OCI-LY3 (cell line): Measurements from ENCODE around the gene ASPN.
A peak's percentile ranks its signal among the peaks of the same experiment; 100 is the strongest.

Experiments
- H2AFZ ChIP-seq: fragments of 200-600, 300-600 bp; shearing (Covaris generic); 2 replicates; pipeline ENCODE4 v1.6.0; 2014; ENCODE audit warnings: antibody characterized with exemption, low read depth, low read length
- H3K27ac ChIP-seq: fragments of 200-600, 300-600 bp; sonication (generic); 2 replicates; pipeline ENCODE4 v1.5.1; 2014; ENCODE audit warnings: mild to moderate bottlenecking, low read length, moderate library complexity, mixed read lengths
- H3K27me3 ChIP-seq: fragments of 200-600, 300-600 bp; sonication (generic); 2 replicates; pipeline ENCODE4 v1.6.1; 2014; ENCODE audit warnings: low read depth, low read length, mixed read lengths
- H3K36me3 ChIP-seq: fragments of 200-600, 300-600 bp; sonication (generic); replicated peaks from 2 replicates; pipeline ENCODE3; 2014; ENCODE audit warnings: low read depth, low read length, mixed read lengths
- H3K4me1 ChIP-seq: fragments of 300-600, 200-600 bp; sonication (generic); 2 replicates; pipeline ENCODE4 v1.6.1; 2014; ENCODE audit warnings: low read length, mixed read lengths
- H3K4me2 ChIP-seq: fragments of 200-600, 300-600 bp; sonication (generic); 2 replicates; pipeline ENCODE4 v1.6.1; 2014; ENCODE audit warnings: low read length, mixed read lengths
- H3K4me3 ChIP-seq: fragments of 300-600, 200-600 bp; sonication (generic); 2 replicates; pipeline ENCODE4 v1.5.1; 2014; ENCODE audit warnings: antibody characterized with exemption, mild to moderate bottlenecking, low read length, moderate library complexity
- H3K79me2 ChIP-seq: fragments of 300-600, 200-600 bp; shearing (Covaris generic); 2 replicates; pipeline ENCODE4 v1.6.1; 2014; ENCODE audit warnings: mild to moderate bottlenecking, low read length, mixed read lengths
- H3K9ac ChIP-seq: fragments of 300-600, 200-600 bp; shearing (Covaris generic); 2 replicates; pipeline ENCODE4 v1.6.0; 2014; ENCODE audit warnings: mild to moderate bottlenecking, low read length, moderate library complexity
- H3K9me3 ChIP-seq: fragments of 200-600, 300-600 bp; shearing (Covaris generic); 2 replicates; pipeline ENCODE4 v1.6.1; 2014; ENCODE audit warnings: low read length, mixed read lengths; ENCODE audit not compliant: insufficient read depth
- H4K20me1 ChIP-seq: fragments of 200-600, 300-600 bp; sonication (generic); 2 replicates; pipeline ENCODE4 v1.6.1; 2016; ENCODE audit warnings: low read length, mixed read lengths; ENCODE audit not compliant: insufficient read depth
- EZH2phosphoT487 ChIP-seq: fragments of 200-600 bp; shearing (Covaris generic); IDR thresholded peaks from 2 replicates; pipeline ENCODE4 v1.6.1; 2018; ENCODE audit warnings: antibody characterized with exemption, mixed run types, low read depth
- TF ChIP-seq, protein P1 (sequence below): fragments of 200-600, 300-600 bp; sonication (generic); IDR thresholded peaks from 2 replicates; pipeline ENCODE4 v1.5.1; 2014; ENCODE audit warnings: antibody characterized with exemption, low read length, low read depth

Gene ASPN

DNA sequence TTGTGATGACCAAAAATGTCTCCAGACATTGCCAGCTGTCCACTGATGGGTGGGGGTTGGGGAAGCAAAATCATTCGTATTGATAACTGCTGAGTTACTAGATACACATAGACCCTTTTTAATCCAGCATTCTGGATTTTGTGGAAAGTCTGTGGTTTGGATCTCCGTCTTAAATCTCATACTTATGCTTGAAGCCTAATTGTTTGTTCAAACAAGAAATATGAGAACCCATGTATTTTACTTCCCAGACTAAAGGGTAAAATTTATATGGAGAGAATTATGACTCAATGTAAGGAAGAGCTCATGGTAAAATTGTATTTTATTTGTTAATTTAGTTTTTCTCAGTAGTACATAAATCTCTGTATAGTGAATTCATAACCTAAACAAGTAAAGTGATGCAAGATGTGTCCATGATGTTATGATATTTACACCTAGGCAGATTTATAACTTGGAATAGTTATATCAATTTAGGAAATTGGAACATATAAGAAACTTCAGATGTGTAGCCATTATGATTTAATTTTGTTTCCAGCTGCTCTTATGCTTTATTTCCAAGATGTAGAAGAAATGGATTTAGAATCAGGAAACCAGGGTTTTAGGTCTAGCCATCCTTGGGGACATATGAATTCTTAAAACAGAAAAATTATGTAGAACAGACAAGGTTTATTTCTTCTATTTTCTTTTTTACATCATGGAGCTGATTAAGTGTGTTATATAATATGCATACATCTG, 73.4 kb downstream of the ASPN start:
- Histone ChIP-seq H3K4me2 (no peak overlapping the region), H4K20me1 (no peaks in the 10 kb centered on the region), H3K4me3 (no peak overlapping the region), H3K9ac (no peak overlapping the region), H3K79me2 (no peaks in the 10 kb centered on the region), H3K27ac (no peak overlapping the region), H3K9me3 (no peaks in the 10 kb centered on the region), H3K4me1 (peaks cover 21% of the 10 kb centered on the region), H2AFZ (no peak overlapping the region), H3K27me3 (no peaks in the 10 kb centered on the region), H3K36me3 (peaks cover 3% of the 10 kb centered on the region)
- TF ChIP-seq, protein P1, sequence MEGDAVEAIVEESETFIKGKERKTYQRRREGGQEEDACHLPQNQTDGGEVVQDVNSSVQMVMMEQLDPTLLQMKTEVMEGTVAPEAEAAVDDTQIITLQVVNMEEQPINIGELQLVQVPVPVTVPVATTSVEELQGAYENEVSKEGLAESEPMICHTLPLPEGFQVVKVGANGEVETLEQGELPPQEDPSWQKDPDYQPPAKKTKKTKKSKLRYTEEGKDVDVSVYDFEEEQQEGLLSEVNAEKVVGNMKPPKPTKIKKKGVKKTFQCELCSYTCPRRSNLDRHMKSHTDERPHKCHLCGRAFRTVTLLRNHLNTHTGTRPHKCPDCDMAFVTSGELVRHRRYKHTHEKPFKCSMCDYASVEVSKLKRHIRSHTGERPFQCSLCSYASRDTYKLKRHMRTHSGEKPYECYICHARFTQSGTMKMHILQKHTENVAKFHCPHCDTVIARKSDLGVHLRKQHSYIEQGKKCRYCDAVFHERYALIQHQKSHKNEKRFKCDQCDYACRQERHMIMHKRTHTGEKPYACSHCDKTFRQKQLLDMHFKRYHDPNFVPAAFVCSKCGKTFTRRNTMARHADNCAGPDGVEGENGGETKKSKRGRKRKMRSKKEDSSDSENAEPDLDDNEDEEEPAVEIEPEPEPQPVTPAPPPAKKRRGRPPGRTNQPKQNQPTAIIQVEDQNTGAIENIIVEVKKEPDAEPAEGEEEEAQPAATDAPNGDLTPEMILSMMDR = no peak
- TF ChIP-seq EZH2phosphoT487 = no peak

DNA sequence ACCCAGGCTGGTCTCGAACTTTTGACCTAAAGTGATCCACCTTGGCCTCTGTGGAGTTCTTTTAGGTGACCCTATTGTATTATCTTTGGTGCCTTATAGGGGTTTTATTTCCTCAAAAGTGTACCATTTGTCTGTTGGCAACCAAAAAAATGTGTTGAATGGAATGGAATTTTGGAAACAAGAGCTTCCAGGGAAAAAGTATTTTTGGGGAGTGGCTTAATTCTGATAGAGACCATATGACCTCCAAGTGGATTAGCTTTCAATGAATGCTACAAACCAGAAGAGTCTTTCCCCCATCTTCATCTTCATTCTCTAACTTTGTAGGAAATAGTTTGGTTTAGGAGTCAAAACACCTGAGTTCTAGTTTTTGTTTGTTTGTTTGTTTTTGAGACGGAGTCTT, 74.5 kb downstream of the ASPN start:
- TF ChIP-seq EZH2phosphoT487 = no peak
- TF ChIP-seq, protein P1 = no peak
- Histone ChIP-seq H3K27ac (no peak overlapping the region), H3K9ac (no peak overlapping the region), H3K4me3 (no peak overlapping the region), H3K4me1 (peaks cover 21% of the 10 kb centered on the region), H3K4me2 (no peak overlapping the region), H2AFZ (no peak overlapping the region), H3K36me3 (peaks cover 3% of the 10 kb centered on the region), H3K9me3 (no peaks in the 10 kb centered on the region), H3K27me3 (no peaks in the 10 kb centered on the region), H3K79me2 (no peaks in the 10 kb centered on the region), H4K20me1 (no peaks in the 10 kb centered on the region)

DNA sequence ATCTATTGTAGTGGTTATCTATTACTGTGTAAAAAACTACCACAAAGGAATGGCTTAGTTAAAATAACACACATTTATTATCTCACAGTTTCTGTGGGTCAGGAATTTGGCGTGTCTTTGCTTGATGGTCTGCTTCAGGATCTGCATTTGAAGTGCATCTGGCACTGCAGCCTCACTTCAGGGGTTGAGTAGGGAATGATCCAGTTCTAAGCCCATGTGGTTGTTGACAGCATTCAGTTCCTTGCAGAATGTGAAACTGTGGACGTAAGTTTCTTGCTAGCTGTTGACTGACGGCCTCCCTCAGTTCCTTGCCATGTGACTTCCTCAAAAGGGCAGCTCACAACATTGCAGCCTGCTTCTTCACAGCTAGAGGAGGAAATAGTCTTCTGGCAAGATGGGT, 75.8 kb downstream of the ASPN start:
- Histone ChIP-seq H3K36me3 (no peaks in the 10 kb centered on the region), H3K4me2 (peak overlapping the region; percentile 41), H3K4me1 (peaks cover 17% of the 10 kb centered on the region), H2AFZ (peak overlapping the region; percentile 72), H3K27ac (no peak overlapping the region), H3K79me2 (no peaks in the 10 kb centered on the region), H4K20me1 (no peaks in the 10 kb centered on the region), H3K27me3 (no peaks in the 10 kb centered on the region), H3K9me3 (no peaks in the 10 kb centered on the region), H3K4me3 (peak overlapping the region; percentile 33), H3K9ac (no peak overlapping the region)
- TF ChIP-seq, protein P1 = no peak
- TF ChIP-seq EZH2phosphoT487 = no peak
